ENCODE data around the gene NDUFA8. TPM values are rescaled to one million over a fixed set of nuclear protein-coding genes. Genes with fewer than 3 reads are reported as not detected.

NDUFA8 gene
- total RNA-seq, 4 donors from 2014 or later = 55.7 to 83.3 (median 76.1) TPM

GRCh38 chr9:122168356-122168755, 8.8 kb upstream of the NDUFA8 start:
- Histone ChIP-seq H3K4me1 (peaks cover 0 to 16% (median 12%) of the 10 kb centered on the region in 4 donors), H3K27ac (replicated peaks in 1 of 4) (peak overlapping the region in 1 of 4 donors; percentile 23), H3K9me3 (no peaks in the 10 kb centered on the region), H3K27me3 (no peaks in the 10 kb centered on the region), H3K36me3 (no peaks in the 10 kb centered on the region), H3K4me3 (no peak overlapping the region)
- DNase-seq (ENCODE audit: extremely low spot score) = no peak
- 71% methylated on average over 3 of the region's 3 CpGs for WGBS
- intact Hi-C loops (cut with DNase I) = no loop called here
- no peak for TF ChIP-seq POLR2AphosphoS5 (IDR thresholded peaks at IDR 0.05)

- TF ChIP-seq POLR2AphosphoS5 (IDR thresholded peaks at IDR 0.05) (peak in 1 of 2 donors; percentile 9), POLR2A (IDR thresholded peaks at IDR 0.05; ENCODE audit: low read depth) (no peak), CTCF (IDR thresholded peaks at IDR 0.05) (no peak), EP300 (IDR thresholded peaks at IDR 0.05) (no peak)
- no peaks in the 10 kb centered on the region for H3K36me3 ChIP-seq
- H3K4me1 ChIP-seq = peaks cover 0 to 23% (median 18%) of the 10 kb centered on the region in 4 donors
- no peaks in the 10 kb centered on the region for H3K27me3 ChIP-seq
- WGBS = 41% methylated on average over 2 of the region's 2 CpGs
- H3K27ac ChIP-seq (replicated peaks in 1 of 4) = peak overlapping the region in 3 of 4 donors; percentile 30 to 43 (median 38)
- H3K4me3 ChIP-seq = peak overlapping the region in 1 of 4 donors; percentile 13
- H3K9me3 ChIP-seq = no peaks in the 10 kb centered on the region
- no peak for DNase-seq (ENCODE audit: extremely low spot score)
- intact Hi-C loops (cut with DNase I) = loop anchor here (5.0 kb wide), 1 partner anchor 108 kb away; no protein-coding TSS in a partner anchor
Measured at GRCh38 chr9:122164286-122164685, 4.7 kb upstream of the NDUFA8 start.

- no peak overlapping the region for H3K27ac ChIP-seq (replicated peaks in 1 of 4)
- no peaks in the 10 kb centered on the region for H3K27me3 ChIP-seq
- H3K9me3 ChIP-seq = no peaks in the 10 kb centered on the region
- TF ChIP-seq POLR2A (IDR thresholded peaks at IDR 0.05; ENCODE audit: low read depth) = no peak
- H3K4me3 ChIP-seq = no peak overlapping the region
- no peak for DNase-seq (ENCODE audit: extremely low spot score)
- intact Hi-C loops (cut with DNase I) = loop anchor here (5.0 kb wide), 1 partner anchor 110 kb away; no protein-coding TSS in a partner anchor
- peaks cover 16 to 39% (median 34%) of the 10 kb centered on the region in 4 donors for H3K4me1 ChIP-seq
- H3K36me3 ChIP-seq = no peaks in the 10 kb centered on the region
Measured at GRCh38 chr9:122162415-122162814, 2.8 kb upstream of the NDUFA8 start.

- Histone ChIP-seq H3K27me3 (no peaks in the 10 kb centered on the region), H3K4me3 (peak overlapping the region; percentile 81 to 98 (median 95)), H3K27ac (replicated peaks in 1 of 4) (peak overlapping the region; percentile 90 to 93 (median 91)), H3K36me3 (no peaks in the 10 kb centered on the region), H3K4me1 (peaks cover 31 to 59% (median 57%) of the 10 kb centered on the region in 4 donors), H3K9me3 (no peaks in the 10 kb centered on the region)
- no peak for TF ChIP-seq POLR2AphosphoS5 (IDR thresholded peaks at IDR 0.05)
- intact Hi-C loops (cut with DNase I) = loop anchor here (2.0 to 5.0 kb wide), 2 partner anchors 67 to 112 kb away; partner anchors contain the start of gene TTLL11
- no peak for DNase-seq (ENCODE audit: extremely low spot score)
- WGBS = 15% methylated on average over 5 of the region's 6 CpGs
Measured at GRCh38 chr9:122159925-122160246, 307 bp upstream of the NDUFA8 start.

GRCh38 chr9:122158202-122158601, 1.4 kb downstream of the NDUFA8 start:
- intact Hi-C loops (cut with DNase I) = loop anchor here (2.0 kb wide), 1 partner anchor 65 kb away; the partner anchor contains the start of gene TTLL11
- H3K27me3 ChIP-seq = no peaks in the 10 kb centered on the region

GRCh38 chr9:122155796-122156195, 3.8 kb downstream of the NDUFA8 start:
- no peaks in the 10 kb centered on the region for H3K27me3 ChIP-seq
- H3K4me1 ChIP-seq = peaks cover 31 to 56% (median 48%) of the 10 kb centered on the region in 4 donors
- no peak for DNase-seq (ENCODE audit: extremely low spot score)
- H3K27ac ChIP-seq (replicated peaks in 1 of 4) = peak overlapping the region in 2 of 4 donors; percentile 4 to 30
- WGBS = 82% methylated on average over 4 of the region's 4 CpGs
- peaks cover 0 to 20% (median 11%) of the 10 kb centered on the region in 4 donors for H3K36me3 ChIP-seq
- TF ChIP-seq POLR2AphosphoS5 (IDR thresholded peaks at IDR 0.05) = no peak
- TF ChIP-seq CTCF (IDR thresholded peaks at IDR 0.05) = no peak
- no peak for TF ChIP-seq EP300 (IDR thresholded peaks at IDR 0.05)
- no peak for TF ChIP-seq POLR2A (IDR thresholded peaks at IDR 0.05; ENCODE audit: low read depth)
- H3K9me3 ChIP-seq = no peaks in the 10 kb centered on the region
- no peak overlapping the region for H3K4me3 ChIP-seq
- intact Hi-C loops (cut with DNase I) = no loop called here

More at GRCh38 chr9:122158202-122158601, 1.4 kb downstream of the NDUFA8 start:
- Histone ChIP-seq H3K4me3 (peak overlapping the region in 3 of 4 donors; percentile 81 to 97 (median 93)), H3K36me3 (no peaks in the 10 kb centered on the region), H3K4me1 (peaks cover 31 to 53% (median 42%) of the 10 kb centered on the region in 4 donors), H3K27ac (replicated peaks in 1 of 4) (no peak overlapping the region), H3K9me3 (no peaks in the 10 kb centered on the region)
- no peak for DNase-seq (ENCODE audit: extremely low spot score)
- peak in 1 of 3 experiments; percentile 53 for TF ChIP-seq CTCF (IDR thresholded peaks at IDR 0.05)
- TF ChIP-seq EP300 (IDR thresholded peaks at IDR 0.05) = no peak
- WGBS = 69% methylated on average over 3 of the region's 3 CpGs

All from esophagus muscularis mucosa (tissue), 4 donors.